ENCODE results near the gene AJAP1. TPM values are rescaled to one million over a fixed set of nuclear protein-coding genes. Genes with fewer than 3 reads are reported as not detected.

AJAP1 gene
- total RNA-seq, 1 donor from 2014 or later: 0.26 TPM

DNA sequence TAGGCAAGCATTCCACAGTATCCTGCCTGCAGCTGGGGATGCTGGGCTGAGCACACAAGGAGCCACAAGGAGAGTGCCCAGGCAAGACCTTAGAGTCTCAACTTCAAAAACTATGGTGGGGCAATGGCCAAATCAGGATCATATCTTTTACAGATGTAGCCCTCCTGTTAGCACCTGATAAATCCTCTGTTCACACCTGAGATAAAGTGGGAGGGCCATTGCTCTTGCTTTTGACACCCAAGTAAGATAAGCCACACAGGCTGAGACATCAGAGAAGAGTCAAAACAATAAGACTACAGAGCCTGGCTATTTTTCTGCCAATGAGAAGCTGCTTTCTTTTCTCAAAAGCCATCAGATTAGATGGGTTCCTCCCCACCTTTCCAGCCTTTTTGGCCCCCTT, 148.9 kb downstream of the AJAP1 start:
- FAIRE-seq (no peak), DNase-seq (ENCODE audit: low read depth) (no peak)
- Histone ChIP-seq H3K4me3 (ENCODE audit: low read depth, low read length) (no peak overlapping the region), H3K27me3 (ENCODE audit: control insufficient read depth, insufficient read depth, low read length) (no peaks in the 10 kb centered on the region), H3K36me3 (ENCODE audit: control insufficient read depth, insufficient read depth, low read length) (no peaks in the 10 kb centered on the region)
- TF ChIP-seq, protein P1, sequence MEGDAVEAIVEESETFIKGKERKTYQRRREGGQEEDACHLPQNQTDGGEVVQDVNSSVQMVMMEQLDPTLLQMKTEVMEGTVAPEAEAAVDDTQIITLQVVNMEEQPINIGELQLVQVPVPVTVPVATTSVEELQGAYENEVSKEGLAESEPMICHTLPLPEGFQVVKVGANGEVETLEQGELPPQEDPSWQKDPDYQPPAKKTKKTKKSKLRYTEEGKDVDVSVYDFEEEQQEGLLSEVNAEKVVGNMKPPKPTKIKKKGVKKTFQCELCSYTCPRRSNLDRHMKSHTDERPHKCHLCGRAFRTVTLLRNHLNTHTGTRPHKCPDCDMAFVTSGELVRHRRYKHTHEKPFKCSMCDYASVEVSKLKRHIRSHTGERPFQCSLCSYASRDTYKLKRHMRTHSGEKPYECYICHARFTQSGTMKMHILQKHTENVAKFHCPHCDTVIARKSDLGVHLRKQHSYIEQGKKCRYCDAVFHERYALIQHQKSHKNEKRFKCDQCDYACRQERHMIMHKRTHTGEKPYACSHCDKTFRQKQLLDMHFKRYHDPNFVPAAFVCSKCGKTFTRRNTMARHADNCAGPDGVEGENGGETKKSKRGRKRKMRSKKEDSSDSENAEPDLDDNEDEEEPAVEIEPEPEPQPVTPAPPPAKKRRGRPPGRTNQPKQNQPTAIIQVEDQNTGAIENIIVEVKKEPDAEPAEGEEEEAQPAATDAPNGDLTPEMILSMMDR (IDR thresholded peaks at IDR 0.05; ENCODE audit: insufficient read depth, low read length, severe bottlenecking): no peak

- no peak overlapping the region for H3K4me3 ChIP-seq (ENCODE audit: low read depth, low read length)
- FAIRE-seq: no peak
- DNase-seq (ENCODE audit: low read depth): no peak
- TF ChIP-seq, protein P1 (IDR thresholded peaks at IDR 0.05; ENCODE audit: insufficient read depth, low read length, severe bottlenecking): no peak
- H3K36me3 ChIP-seq (ENCODE audit: control insufficient read depth, insufficient read depth, low read length): no peaks in the 10 kb centered on the region
- H3K27me3 ChIP-seq (ENCODE audit: control insufficient read depth, insufficient read depth, low read length): no peaks in the 10 kb centered on the region
These were observed 151.6 kb downstream of the AJAP1 start for GRCh38 chr1:4805987-4806386.

DNA sequence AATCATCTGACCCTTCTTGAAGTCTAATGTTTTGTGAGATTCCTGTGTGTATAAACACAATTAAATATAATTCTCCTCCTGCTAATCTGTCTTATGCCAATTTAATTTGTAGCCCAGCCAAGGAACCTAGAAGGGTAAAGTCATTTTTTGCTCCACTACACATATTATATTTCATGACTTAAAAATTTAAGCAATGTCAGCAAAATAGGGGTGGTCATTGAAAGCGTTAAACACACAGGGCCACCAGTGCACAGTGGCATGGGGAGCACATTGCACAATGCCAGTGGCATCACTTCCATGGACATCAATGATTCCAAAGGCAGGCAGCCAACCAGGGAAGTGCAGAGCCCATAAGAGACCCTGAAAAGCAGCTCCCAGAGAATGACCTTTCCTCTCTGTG, 166.1 kb downstream of the AJAP1 start:
- Histone ChIP-seq H3K27me3 (ENCODE audit: control insufficient read depth, insufficient read depth, low read length) (no peaks in the 10 kb centered on the region), H3K36me3 (ENCODE audit: control insufficient read depth, insufficient read depth, low read length) (no peaks in the 10 kb centered on the region), H3K4me3 (ENCODE audit: low read depth, low read length) (no peak overlapping the region)
- no peak for DNase-seq (ENCODE audit: low read depth)
- TF ChIP-seq, protein P1 (IDR thresholded peaks at IDR 0.05; ENCODE audit: insufficient read depth, low read length, severe bottlenecking): no peak
- no peak for FAIRE-seq

DNA sequence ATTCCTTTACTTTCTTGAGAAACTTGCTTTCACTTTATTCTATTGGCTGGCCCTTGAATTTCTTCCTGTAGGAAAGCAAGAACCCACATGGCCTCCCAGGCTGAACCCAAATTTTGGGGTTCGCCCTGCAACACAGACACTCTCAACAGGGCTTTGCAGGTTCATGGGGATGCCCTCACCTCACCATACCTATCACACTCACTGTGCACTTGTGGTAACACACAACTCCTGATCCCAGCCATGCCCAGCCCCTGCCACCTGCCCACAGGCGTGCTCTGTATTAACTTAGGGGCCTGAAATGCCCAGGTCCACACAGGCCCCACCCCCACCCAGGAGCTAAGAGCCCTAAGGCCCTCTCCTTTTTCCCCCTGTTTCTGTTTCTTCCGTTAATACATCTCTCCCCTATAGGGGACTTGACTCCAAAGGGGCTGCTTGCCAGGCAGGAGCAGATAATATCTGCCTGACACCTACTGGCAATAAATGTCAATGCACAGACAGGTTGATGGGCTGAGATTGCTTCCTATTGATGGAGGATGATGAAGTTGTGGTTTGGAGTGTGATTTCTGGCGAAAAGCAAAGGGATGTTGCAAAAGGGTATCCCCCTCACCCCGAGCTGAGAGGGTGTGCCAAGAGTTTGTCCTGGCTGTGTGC, 171.5 kb downstream of the AJAP1 start:
- TF ChIP-seq, protein P1 (IDR thresholded peaks at IDR 0.05; ENCODE audit: insufficient read depth, low read length, severe bottlenecking): peak; percentile 41
- H3K4me3 ChIP-seq (ENCODE audit: low read depth, low read length): no peak overlapping the region
- DNase-seq (ENCODE audit: low read depth) (peak; percentile 22), FAIRE-seq (no peak)
- H3K27me3 ChIP-seq (ENCODE audit: control insufficient read depth, insufficient read depth, low read length): no peaks in the 10 kb centered on the region
- no peaks in the 10 kb centered on the region for H3K36me3 ChIP-seq (ENCODE audit: control insufficient read depth, insufficient read depth, low read length)

GRCh38 chr1:4830707-4831106, 176.3 kb downstream of the AJAP1 start:
- no peak for DNase-seq (ENCODE audit: low read depth)
- TF ChIP-seq, protein P1 (IDR thresholded peaks at IDR 0.05; ENCODE audit: insufficient read depth, low read length, severe bottlenecking): no peak
- no peaks in the 10 kb centered on the region for H3K27me3 ChIP-seq (ENCODE audit: control insufficient read depth, insufficient read depth, low read length)
- FAIRE-seq: no peak
- no peak overlapping the region for H3K4me3 ChIP-seq (ENCODE audit: low read depth, low read length)
- H3K36me3 ChIP-seq (ENCODE audit: control insufficient read depth, insufficient read depth, low read length): no peaks in the 10 kb centered on the region

DNA sequence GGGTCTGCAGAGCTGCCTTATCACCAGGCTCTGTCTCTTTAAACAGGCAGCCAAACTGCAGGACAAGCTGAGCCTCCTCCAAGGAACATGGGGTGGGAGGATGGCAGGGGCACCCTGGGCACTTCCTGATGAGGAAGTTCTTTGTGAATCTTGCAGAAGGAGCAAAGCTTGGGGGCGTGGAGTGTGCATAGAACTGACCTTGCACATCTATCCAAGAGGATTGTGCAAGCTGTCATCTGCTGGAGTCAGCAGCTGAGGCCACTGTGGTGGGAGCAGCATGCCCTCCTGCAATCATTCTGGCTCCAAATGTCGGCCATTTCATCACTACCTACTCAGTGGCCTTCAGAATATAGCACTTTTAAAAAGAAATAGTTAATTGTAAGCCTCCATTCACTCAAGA, 182.2 kb downstream of the AJAP1 start:
- no peak for FAIRE-seq
- DNase-seq (ENCODE audit: low read depth): no peak
- Histone ChIP-seq H3K36me3 (ENCODE audit: control insufficient read depth, insufficient read depth, low read length) (no peaks in the 10 kb centered on the region), H3K27me3 (ENCODE audit: control insufficient read depth, insufficient read depth, low read length) (no peaks in the 10 kb centered on the region), H3K4me3 (ENCODE audit: low read depth, low read length) (no peak overlapping the region)
- TF ChIP-seq, protein P1 (IDR thresholded peaks at IDR 0.05; ENCODE audit: insufficient read depth, low read length, severe bottlenecking): no peak
